IMR-90 (cell line): Measurements from ENCODE around the gene NFE2L1. TPM values are rescaled to one million over a fixed set of nuclear protein-coding genes. Genes with fewer than 3 reads are reported as not detected.

Experiments used
- ATAC-seq: fragments of 200-7000 bp; cut with Tn5 transposase; 2 replicates; pipeline ENCODE4 v1.9.1; 2020; ENCODE audit warnings: low read depth, mild to moderate bottlenecking, moderate library complexity
- BruUV-seq: library from RNA; stranded (reverse); fragments of 400-500 nt; replicated peaks from 2 replicates; lab custom pipeline; 2021; lab: Mats Ljungman, UMichigan
- CTCF ChIA-PET: fragments of 300-600 bp; formaldehyde crosslinking; extraction: SDS; loops from one replicate; lab custom pipeline; 2021; ENCODE audit warnings: antibody characterized with exemption; lab: Yijun Ruan, JAX
- POLR2A ChIA-PET: fragments of 300-600 bp; sonication (Branson Sonifier 250); formaldehyde crosslinking; loops from one replicate; lab custom pipeline; 2022; ENCODE audit warnings: antibody characterized with exemption; ENCODE audit not compliant: unreplicated experiment; lab: Charles Lee
- DNase-seq: peaks from one replicate; pipeline ENCODE4 v3.0.0; 2013
- H2AFZ ChIP-seq: replicated peaks from 2 replicates; pipeline ENCODE3; 2013; ENCODE audit warnings: low read length, mild to moderate bottlenecking; ENCODE audit not compliant: poor library complexity
- H2AK5ac ChIP-seq: 2 replicates; pipeline ENCODE4 v1.6.1; 2013; ENCODE audit warnings: low read depth, low read length, inconsistent platforms
- H2AK9ac ChIP-seq: replicated peaks from 2 replicates; pipeline ENCODE3; 2013; ENCODE audit warnings: mild to moderate bottlenecking, low read depth, low read length, moderate library complexity; ENCODE audit not compliant: poor library complexity
- H2BK120ac ChIP-seq: 2 replicates; pipeline ENCODE4 v1.6.1; 2013; ENCODE audit warnings: low read depth, low read length, inconsistent platforms
- H2BK15ac ChIP-seq: 3 replicates; pipeline ENCODE4 v1.6.1; 2013; ENCODE audit warnings: low read depth, low read length, inconsistent platforms
- H2BK20ac ChIP-seq: 2 replicates; pipeline ENCODE4 v1.6.1; 2013; ENCODE audit warnings: low read depth, mild to moderate bottlenecking, inconsistent platforms, low read length, moderate library complexity
- H2BK5ac ChIP-seq: 2 replicates; pipeline ENCODE4 v1.6.1; 2013; ENCODE audit warnings: mild to moderate bottlenecking, low read depth, low read length, inconsistent platforms; ENCODE audit not compliant: poor library complexity, severe bottlenecking
- H3K14ac ChIP-seq: replicated peaks from 2 replicates; pipeline ENCODE4 v1.6.1; 2013; ENCODE audit warnings: low read depth, low read length, inconsistent platforms
- H3K18ac ChIP-seq: 2 replicates; pipeline ENCODE4 v1.6.1; 2013; ENCODE audit warnings: low read depth, low read length, control low read depth
- H3K23ac ChIP-seq: 2 replicates; pipeline ENCODE4 v1.6.1; 2013; ENCODE audit warnings: low read depth, low read length, inconsistent platforms
- H3K27ac ChIP-seq: 2 replicates; pipeline ENCODE4 v1.5.1; 2013; ENCODE audit warnings: mild to moderate bottlenecking, control low read depth, low read length; ENCODE audit not compliant: insufficient read depth
- H3K27me3 ChIP-seq: 2 replicates; pipeline ENCODE4 v1.6.1; 2013; ENCODE audit warnings: low read length; ENCODE audit not compliant: control insufficient read depth, insufficient read depth
- H3K36me3 ChIP-seq: 2 replicates; pipeline ENCODE4 v1.6.1; 2013; ENCODE audit warnings: low read length, mixed read lengths; ENCODE audit not compliant: control insufficient read depth, insufficient read depth
- H3K4ac ChIP-seq: 2 replicates; pipeline ENCODE4 v1.6.1; 2013; ENCODE audit warnings: low read depth, low read length, inconsistent platforms
- H3K4me1 ChIP-seq: 2 replicates; pipeline ENCODE4 v1.6.1; 2013; ENCODE audit warnings: low read length, mixed read lengths; ENCODE audit not compliant: control insufficient read depth, insufficient read depth
- H3K4me2 ChIP-seq: 2 replicates; pipeline ENCODE4 v1.6.1; 2013; ENCODE audit warnings: low read depth, mild to moderate bottlenecking, control low read depth, low read length, moderate library complexity
- H3K4me3 ChIP-seq: 2 replicates; pipeline ENCODE4 v1.5.1; 2013; ENCODE audit warnings: low read depth, mild to moderate bottlenecking, control low read depth, low read length, moderate library complexity; ENCODE audit not compliant: insufficient read depth
- H3K56ac ChIP-seq: 2 replicates; pipeline ENCODE4 v1.6.1; 2013; ENCODE audit warnings: low read length, inconsistent platforms; ENCODE audit not compliant: insufficient read depth; ENCODE audit errors: extremely low read depth
- H3K79me1 ChIP-seq, 2 experiments: 2 replicates each; pipeline ENCODE4 v1.6.1; 2013; ENCODE audit warnings: low read length in 2 of 2, inconsistent platforms in 1 of 2, low read depth in 1 of 2
- H3K9ac ChIP-seq: 2 replicates; pipeline ENCODE4 v1.6.1; 2013; ENCODE audit warnings: low read depth, low read length, control low read depth
- H3K9me1 ChIP-seq: 2 replicates; pipeline ENCODE4 v1.6.1; 2013; ENCODE audit warnings: low read length, inconsistent platforms; ENCODE audit not compliant: insufficient read depth
- H3K9me3 ChIP-seq: 2 replicates; pipeline ENCODE4 v1.6.1; 2013; ENCODE audit warnings: low read length; ENCODE audit not compliant: control insufficient read depth, insufficient read depth
- H4K20me1 ChIP-seq: 2 replicates; pipeline ENCODE4 v1.6.1; 2013; ENCODE audit warnings: low read length, inconsistent platforms; ENCODE audit not compliant: insufficient read depth
- H4K5ac ChIP-seq: 2 replicates; pipeline ENCODE4 v1.6.1; 2013; ENCODE audit warnings: mild to moderate bottlenecking, low read depth, low read length, control low read depth
- H4K8ac ChIP-seq, 2 experiments: 2 replicates each; pipeline ENCODE4 v1.6.1; 2013; ENCODE audit warnings: low read depth in 2 of 2, low read length in 2 of 2, control low read depth in 1 of 2, inconsistent platforms in 1 of 2
- H4K91ac ChIP-seq: 2 replicates; pipeline ENCODE4 v1.6.1; 2013; ENCODE audit warnings: low read depth, low read length, inconsistent platforms; ENCODE audit not compliant: insufficient read depth
- BHLHE40 ChIP-seq: fragments of 150-350 bp; IDR thresholded peaks from 2 replicates; pipeline ENCODE4 v1.6.1; 2016; ENCODE audit warnings: mild to moderate bottlenecking, low read depth, low read length
- CEBPB ChIP-seq: IDR thresholded peaks from 2 replicates; pipeline ENCODE4 v1.6.1; 2012; ENCODE audit warnings: low read depth, low read length, improper control_type of control experiment
- CHD1 ChIP-seq: IDR thresholded peaks from 2 replicates; pipeline ENCODE4 v1.6.1; 2012; ENCODE audit warnings: low read depth, low read length, improper control_type of control experiment
- FOS ChIP-seq: fragments of 150-350 bp; IDR thresholded peaks from 2 replicates; pipeline ENCODE4 v1.6.1; 2016; ENCODE audit warnings: low read depth, low read length
- MAFK ChIP-seq: IDR thresholded peaks from 2 replicates; pipeline ENCODE4 v1.6.1; 2012; ENCODE audit warnings: low read depth, low read length, improper control_type of control experiment
- MAZ ChIP-seq: IDR thresholded peaks from 2 replicates; pipeline ENCODE4 v1.6.1; 2012; ENCODE audit warnings: low read depth, mild to moderate bottlenecking, low read length, improper control_type of control experiment, moderate library complexity, borderline replicate concordance
- MXI1 ChIP-seq: IDR thresholded peaks from 2 replicates; pipeline ENCODE4 v1.6.1; 2012; ENCODE audit warnings: low read depth, mild to moderate bottlenecking, low read length, moderate library complexity, borderline replicate concordance
- NFE2L2 ChIP-seq: fragments of 150-350 bp; IDR thresholded peaks from 2 replicates; pipeline ENCODE4 v1.6.1; 2016; ENCODE audit warnings: low read depth, mild to moderate bottlenecking, low read length
- POLR2A ChIP-seq: IDR thresholded peaks from 2 replicates; pipeline ENCODE4 v1.6.1; 2012; ENCODE audit warnings: mild to moderate bottlenecking, low read depth, low read length
- RAD21 ChIP-seq: IDR thresholded peaks from 2 replicates; pipeline ENCODE4 v1.6.1; 2012; ENCODE audit warnings: low read length, improper control_type of control experiment
- RCOR1 ChIP-seq: IDR thresholded peaks from 2 replicates; pipeline ENCODE4 v1.6.1; 2012; ENCODE audit warnings: mild to moderate bottlenecking, low read length, improper control_type of control experiment; ENCODE audit not compliant: insufficient replicate concordance
- RFX5 ChIP-seq: IDR thresholded peaks from 2 replicates; pipeline ENCODE4 v1.8.0; 2012; ENCODE audit warnings: low read depth, mild to moderate bottlenecking, low read length, moderate library complexity
- SMC3 ChIP-seq: fragments of 150-350 bp; IDR thresholded peaks from 2 replicates; pipeline ENCODE4 v1.6.1; 2016; ENCODE audit warnings: low read depth, mild to moderate bottlenecking, antibody characterized with exemption, low read length, moderate library complexity
- WGBS, 2 experiments: methylation state at CpG; one replicate each; pipeline versions ENCODE4 v1.1.5 to v1.1.7; 2013; ENCODE audit warnings: missing lambda C conversion rate in 2 of 2; ENCODE audit not compliant: insufficient read length in 1 of 2; ENCODE audit errors: extremely low coverage in 2 of 2; 5-methylcytosine and 5-hydroxymethylcytosine counted together
- dilution Hi-C: fragments of 300-500 bp; cut with HindIII; formaldehyde crosslinking; loops from one replicate; pipeline ENCODE4 v1.14.3; 2018; ENCODE audit warnings: low sequenced_read_pairs; ENCODE audit not compliant: unreplicated experiment
- in situ Hi-C: fragments of 300-500 bp; cut with MboI; formaldehyde crosslinking; loops from 3 replicates; pipeline ENCODE4 v1.14.3; 2019; ENCODE audit warnings: low sequenced_read_pairs, inconsistent platforms, mixed read lengths
- intact Hi-C: fragments of 100-400 bp; cut with micrococcal nuclease; formaldehyde crosslinking; loops from 2 replicates; pipeline ENCODE4 v1.10.0; 2022
- polyA plus RNA-seq, 3 experiments: library from polyadenylated mRNA; depleted of rRNA; stranded (reverse); fragments of >200 nt; gene quantifications; 2 replicates each; pipeline ENCODE4 v1.2.3, GENCODE V29; 2012; ENCODE audit warnings: low replicate concordance in 1 of 3
- total RNA-seq: library from RNA; depleted of rRNA; stranded (reverse); fragments of >200 nt; gene quantifications from 2 replicates; pipeline ENCODE4 v1.2.3, GENCODE V29; 2012
- TF ChIP-seq, protein P1 (sequence below): fragments of 150-350 bp; IDR thresholded peaks from 2 replicates; pipeline ENCODE4 v1.6.1; 2016; ENCODE audit warnings: low read depth, mild to moderate bottlenecking, low read length, moderate library complexity, borderline replicate concordance
- TF ChIP-seq, protein P2 (sequence below): conservative IDR thresholded peaks from 2 replicates; pipeline ENCODE4 v1.5.1; 2012; ENCODE audit warnings: mild to moderate bottlenecking, low read depth, low read length, improper control_type of control experiment

NFE2L1 gene
- total and polyA plus RNA-seq, 2 of the 4 experiments (the other 2 are of a cell fraction) = 42.8 to 122 TPM

DNA sequence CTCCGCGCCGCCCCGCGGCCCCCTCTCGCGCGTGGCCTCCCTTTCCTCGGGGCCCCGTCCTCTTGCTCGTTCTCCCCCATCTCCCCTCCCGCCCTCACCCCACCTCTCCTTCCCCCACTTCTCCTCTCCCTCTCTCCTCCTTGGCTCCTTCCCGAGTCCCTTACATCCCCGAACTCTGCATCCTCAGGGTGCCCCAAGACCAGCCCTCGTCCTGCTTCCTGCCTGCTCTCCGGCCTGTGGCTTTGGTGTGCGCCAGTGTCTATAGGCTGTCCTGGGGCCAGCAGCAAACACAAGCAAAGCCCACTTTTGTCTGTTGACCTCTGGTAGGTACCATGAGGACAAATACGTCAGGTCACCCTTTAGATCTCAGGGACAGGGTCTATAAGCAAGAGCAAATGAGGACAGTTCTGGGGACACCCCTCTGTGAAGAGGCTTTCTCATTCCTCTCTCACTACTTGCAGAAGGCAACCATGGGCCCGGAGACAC lies 10.3 kb upstream of the NFE2L1 start:
- Histone ChIP-seq H3K27ac (peak overlapping the region; percentile 61), H4K5ac (peak overlapping the region; percentile 51), H3K9ac (peak overlapping the region; percentile 60), H2BK20ac (peak overlapping the region; percentile 62; the same call in 1 of the 2 replicates), H3K14ac (peak overlapping the region; percentile 62), H4K91ac (peak overlapping the region; percentile 75), H3K36me3 (peaks cover 3% of the 10 kb centered on the region), H3K4me3 (peak overlapping the region; percentile 29; the same call in 1 of the 2 replicates), H3K27me3 (no peaks in the 10 kb centered on the region), H3K56ac (0 out of 2 replicates have a peak overlapping the region, but pooled peaks have one; percentile 20), H2BK5ac (peak overlapping the region; percentile 21), H2AK9ac (peak overlapping the region; percentile 59), H3K9me1 (peaks cover 15% of the 10 kb centered on the region), H3K23ac (peak overlapping the region; percentile 48), H4K20me1 (no peaks in the 10 kb centered on the region), H3K79me1 (peaks cover 5 to 18% of the 10 kb centered on the region in 2 experiments), H3K4me1 (peaks cover 10% of the 10 kb centered on the region), H3K18ac (peak overlapping the region; percentile 74), H3K9me3 (no peaks in the 10 kb centered on the region), H2AFZ (peak overlapping the region; percentile 87), H2BK15ac (peak overlapping the region; percentile 8; the same call in 1 of the 3 replicates), H3K4me2 (peak overlapping the region; percentile 17), H2BK120ac (peak overlapping the region; percentile 31; the same call in 1 of the 2 replicates), H3K4ac (peak overlapping the region; percentile 80), H2AK5ac (peak overlapping the region; percentile 11; the same call in 1 of the 2 replicates), H4K8ac (peak overlapping the region; percentile 74 to 94)
- no TSS peak for BruUV-seq
- in situ Hi-C loops = no loop called here
- POLR2A ChIA-PET = no interaction called here
- TF ChIP-seq RCOR1 (no peak), RFX5 (no peak), MXI1 (no peak), MAFK (no peak), POLR2A (no peak), FOS (no peak), BHLHE40 (no peak), NFE2L2 (no peak), CHD1 (no peak), MAZ (no peak), CEBPB (no peak), RAD21 (no peak), SMC3 (no peak)
- TF ChIP-seq, protein P1, sequence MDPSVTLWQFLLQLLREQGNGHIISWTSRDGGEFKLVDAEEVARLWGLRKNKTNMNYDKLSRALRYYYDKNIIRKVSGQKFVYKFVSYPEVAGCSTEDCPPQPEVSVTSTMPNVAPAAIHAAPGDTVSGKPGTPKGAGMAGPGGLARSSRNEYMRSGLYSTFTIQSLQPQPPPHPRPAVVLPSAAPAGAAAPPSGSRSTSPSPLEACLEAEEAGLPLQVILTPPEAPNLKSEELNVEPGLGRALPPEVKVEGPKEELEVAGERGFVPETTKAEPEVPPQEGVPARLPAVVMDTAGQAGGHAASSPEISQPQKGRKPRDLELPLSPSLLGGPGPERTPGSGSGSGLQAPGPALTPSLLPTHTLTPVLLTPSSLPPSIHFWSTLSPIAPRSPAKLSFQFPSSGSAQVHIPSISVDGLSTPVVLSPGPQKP = no peak
- TF ChIP-seq, protein P2, sequence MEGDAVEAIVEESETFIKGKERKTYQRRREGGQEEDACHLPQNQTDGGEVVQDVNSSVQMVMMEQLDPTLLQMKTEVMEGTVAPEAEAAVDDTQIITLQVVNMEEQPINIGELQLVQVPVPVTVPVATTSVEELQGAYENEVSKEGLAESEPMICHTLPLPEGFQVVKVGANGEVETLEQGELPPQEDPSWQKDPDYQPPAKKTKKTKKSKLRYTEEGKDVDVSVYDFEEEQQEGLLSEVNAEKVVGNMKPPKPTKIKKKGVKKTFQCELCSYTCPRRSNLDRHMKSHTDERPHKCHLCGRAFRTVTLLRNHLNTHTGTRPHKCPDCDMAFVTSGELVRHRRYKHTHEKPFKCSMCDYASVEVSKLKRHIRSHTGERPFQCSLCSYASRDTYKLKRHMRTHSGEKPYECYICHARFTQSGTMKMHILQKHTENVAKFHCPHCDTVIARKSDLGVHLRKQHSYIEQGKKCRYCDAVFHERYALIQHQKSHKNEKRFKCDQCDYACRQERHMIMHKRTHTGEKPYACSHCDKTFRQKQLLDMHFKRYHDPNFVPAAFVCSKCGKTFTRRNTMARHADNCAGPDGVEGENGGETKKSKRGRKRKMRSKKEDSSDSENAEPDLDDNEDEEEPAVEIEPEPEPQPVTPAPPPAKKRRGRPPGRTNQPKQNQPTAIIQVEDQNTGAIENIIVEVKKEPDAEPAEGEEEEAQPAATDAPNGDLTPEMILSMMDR = no peak
- ATAC-seq = peak; percentile 53
- CTCF ChIA-PET = no interaction called here
- dilution Hi-C loops = no loop called here
- DNase-seq = no peak
- intact Hi-C loops = loop anchor here (1.0 to 2.0 kb wide), 2 partner anchors 13 to 36 kb away; no protein-coding TSS in a partner anchor
- 22% methylated on average over 8 of the region's 19 CpGs; no CpG with 5 or more reads in 1 of the 2 experiments for WGBS, 2 experiments
